Panc1 (cell line): ENCODE measurements around the gene RPRD1B. TPM values are rescaled to one million over a fixed set of nuclear protein-coding genes. Genes with fewer than 3 reads are reported as not detected.

Experiments used
- ATAC-seq: fragments of 200-7000 bp; cut with Tn5 transposase; 2 replicates; pipeline ENCODE4 v1.9.1; 2020; ENCODE audit warnings: mild to moderate bottlenecking, moderate library complexity
- BruUV-seq: library from RNA; stranded (reverse); fragments of 400-500 nt; replicated peaks from 2 replicates; lab custom pipeline; 2021; lab: Mats Ljungman, UMichigan
- CTCF ChIA-PET: fragments of 300-600 bp; sonication (Branson Sonifier 250); formaldehyde crosslinking; loops from one replicate; lab custom pipeline; 2022; ENCODE audit warnings: antibody characterized with exemption; lab: Charles Lee
- POLR2A ChIA-PET: fragments of 300-600 bp; sonication (Branson Sonifier 250); formaldehyde crosslinking; loops from one replicate; lab custom pipeline; 2022; ENCODE audit warnings: antibody characterized with exemption; lab: Charles Lee
- DNase-seq: peaks from one replicate; pipeline ENCODE4 v3.0.0-alpha.2; 2010; ENCODE audit warnings: low read depth, low spot score
- H3K27ac ChIP-seq: 2 replicates; pipeline ENCODE4 v1.5.1; 2011; ENCODE audit warnings: mild to moderate bottlenecking, low read length, inconsistent platforms
- H3K27me3 ChIP-seq: fragments of 200-500 bp; sonication (Bioruptor generic); 2 replicates; pipeline ENCODE4 v1.6.0; 2014; ENCODE audit warnings: low read length, inconsistent platforms; ENCODE audit not compliant: control insufficient read depth, insufficient read depth
- H3K36me3 ChIP-seq: fragments of 200-500 bp; sonication (Bioruptor generic); 2 replicates; pipeline ENCODE4 v1.5.1; 2014; ENCODE audit warnings: inconsistent platforms, mild to moderate bottlenecking, low read length, moderate library complexity; ENCODE audit not compliant: control insufficient read depth, insufficient read depth
- H3K4me1 ChIP-seq: 2 replicates; pipeline ENCODE4 v1.5.1; 2011; ENCODE audit warnings: inconsistent platforms, mild to moderate bottlenecking, low read length, moderate library complexity; ENCODE audit not compliant: control insufficient read depth, insufficient read depth
- H3K4me3 ChIP-seq, 2 experiments: 2 replicates each; pipeline ENCODE4 v1.5.1; 2011 to 2012; ENCODE audit warnings: low read depth in 2 of 2, low read length in 2 of 2, mild to moderate bottlenecking in 2 of 2, inconsistent platforms in 1 of 2, moderate library complexity in 1 of 2
- H3K9me3 ChIP-seq: fragments of 200-500 bp; sonication (Bioruptor generic); 2 replicates; pipeline ENCODE4 v1.5.1; 2014; ENCODE audit warnings: low read depth, mild to moderate bottlenecking, inconsistent platforms, low read length, moderate library complexity; ENCODE audit not compliant: control insufficient read depth, insufficient read depth
- CTCF ChIP-seq: fragments of 450-650 bp; IDR thresholded peaks from 2 replicates; pipeline ENCODE4 v1.5.1; 2017; ENCODE audit warnings: mild to moderate bottlenecking
- POLR2AphosphoS5 ChIP-seq: IDR thresholded peaks from 2 replicates; pipeline ENCODE4 v1.6.1; 2012; ENCODE audit warnings: mild to moderate bottlenecking, low read depth, low read length, moderate library complexity
- SIN3A ChIP-seq: IDR thresholded peaks from 2 replicates; pipeline ENCODE4 v1.6.1; 2012; ENCODE audit warnings: low read depth, mild to moderate bottlenecking, low read length, moderate library complexity, borderline replicate concordance; ENCODE audit not compliant: insufficient read depth
- TCF7L2 ChIP-seq: IDR thresholded peaks from 2 replicates; pipeline ENCODE4 v1.6.1; 2011; ENCODE audit warnings: mild to moderate bottlenecking, low read depth, low read length, inconsistent platforms
- in situ Hi-C: cut with HindIII; loops from 2 replicates; pipeline ENCODE4 v1.10.0; 2016; ENCODE audit warnings: low sequenced_read_pairs, low pct_unique_long_range_greater_than_20kb
- intact Hi-C: fragments of 100-400 bp; cut with micrococcal nuclease; formaldehyde crosslinking; loops from one replicate; pipeline ENCODE4 v1.10.0; 2022; ENCODE audit not compliant: unreplicated experiment
- total RNA-seq: library from RNA; stranded (reverse); gene quantifications from one replicate; pipeline ENCODE4 v1.2.1, GENCODE V29; 2021; ENCODE audit not compliant: unreplicated experiment
- TF ChIP-seq, protein P1 (sequence below), 2 experiments: IDR thresholded peaks; 2 replicates each; pipeline ENCODE4 v1.6.1; 2011 to 2012; ENCODE audit warnings: low read depth in 2 of 2, control low read depth in 1 of 2, low read length in 1 of 2, mild to moderate bottlenecking in 1 of 2, moderate library complexity in 1 of 2; ENCODE audit not compliant: insufficient read depth in 1 of 2

Gene RPRD1B
- total RNA-seq, 1 experiment from 2014 or later: 33.6 TPM

DNA sequence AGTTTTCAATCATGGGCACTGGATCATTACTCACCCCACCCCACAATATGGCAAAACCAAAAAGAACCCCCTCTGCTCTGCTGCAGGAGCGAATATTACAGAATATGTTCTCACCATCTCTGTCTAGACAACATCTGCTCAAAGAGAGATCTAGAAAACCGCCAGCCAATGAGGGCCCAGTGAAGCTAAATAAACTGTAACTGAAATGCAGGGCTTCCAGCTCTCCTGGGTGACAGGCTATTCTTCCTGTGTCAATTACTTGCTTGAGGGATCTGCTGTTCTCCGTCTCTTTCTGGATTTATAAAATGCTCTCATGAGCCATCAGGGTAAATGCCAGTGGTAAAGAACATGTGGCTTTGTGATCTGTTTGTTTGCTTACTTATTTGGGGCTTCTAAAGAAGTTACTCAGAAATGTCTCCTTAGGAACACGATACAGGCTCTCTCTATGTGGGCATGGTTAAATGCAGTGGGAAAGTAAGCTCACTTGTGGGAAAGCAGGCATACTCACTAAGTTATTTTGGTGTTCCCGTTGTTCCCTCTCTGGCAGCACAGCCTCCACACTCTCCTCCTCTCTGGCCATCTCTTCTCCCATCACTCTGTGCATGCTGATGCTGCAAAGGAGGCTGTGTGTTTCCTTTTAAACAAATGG, 45.1 kb upstream of the RPRD1B start:
- H3K27ac ChIP-seq: no peak overlapping the region

GRCh38 chr20:37989601-37990295, 43.8 kb upstream of the RPRD1B start:
- no peaks in the 10 kb centered on the region; the same call in 1 of the 2 replicates for H3K36me3 ChIP-seq
- ATAC-seq (no peak), DNase-seq (no peak)
- BruUV-seq: no TSS peak
- H3K27ac ChIP-seq: no peak overlapping the region
- H3K27me3 ChIP-seq: no peaks in the 10 kb centered on the region
- in situ Hi-C loops: no loop called here
- no peak overlapping the region for H3K4me3 ChIP-seq
- ChIA-PET POLR2A (no interaction called here), CTCF (no interaction called here)
- intact Hi-C loops: loop anchor here (5.0 kb wide), 3 partner anchors 72 to 417 kb away; partner anchors contain the start of gene VSTM2L
- TF ChIP-seq, protein P1, sequence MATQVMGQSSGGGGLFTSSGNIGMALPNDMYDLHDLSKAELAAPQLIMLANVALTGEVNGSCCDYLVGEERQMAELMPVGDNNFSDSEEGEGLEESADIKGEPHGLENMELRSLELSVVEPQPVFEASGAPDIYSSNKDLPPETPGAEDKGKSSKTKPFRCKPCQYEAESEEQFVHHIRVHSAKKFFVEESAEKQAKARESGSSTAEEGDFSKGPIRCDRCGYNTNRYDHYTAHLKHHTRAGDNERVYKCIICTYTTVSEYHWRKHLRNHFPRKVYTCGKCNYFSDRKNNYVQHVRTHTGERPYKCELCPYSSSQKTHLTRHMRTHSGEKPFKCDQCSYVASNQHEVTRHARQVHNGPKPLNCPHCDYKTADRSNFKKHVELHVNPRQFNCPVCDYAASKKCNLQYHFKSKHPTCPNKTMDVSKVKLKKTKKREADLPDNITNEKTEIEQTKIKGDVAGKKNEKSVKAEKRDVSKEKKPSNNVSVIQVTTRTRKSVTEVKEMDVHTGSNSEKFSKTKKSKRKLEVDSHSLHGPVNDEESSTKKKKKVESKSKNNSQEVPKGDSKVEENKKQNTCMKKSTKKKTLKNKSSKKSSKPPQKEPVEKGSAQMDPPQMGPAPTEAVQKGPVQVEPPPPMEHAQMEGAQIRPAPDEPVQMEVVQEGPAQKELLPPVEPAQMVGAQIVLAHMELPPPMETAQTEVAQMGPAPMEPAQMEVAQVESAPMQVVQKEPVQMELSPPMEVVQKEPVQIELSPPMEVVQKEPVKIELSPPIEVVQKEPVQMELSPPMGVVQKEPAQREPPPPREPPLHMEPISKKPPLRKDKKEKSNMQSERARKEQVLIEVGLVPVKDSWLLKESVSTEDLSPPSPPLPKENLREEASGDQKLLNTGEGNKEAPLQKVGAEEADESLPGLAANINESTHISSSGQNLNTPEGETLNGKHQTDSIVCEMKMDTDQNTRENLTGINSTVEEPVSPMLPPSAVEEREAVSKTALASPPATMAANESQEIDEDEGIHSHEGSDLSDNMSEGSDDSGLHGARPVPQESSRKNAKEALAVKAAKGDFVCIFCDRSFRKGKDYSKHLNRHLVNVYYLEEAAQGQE (IDR thresholded peaks at IDR 0.05; ENCODE audit: insufficient read depth in 1 of 2, low read depth in 2 of 2, low read length in 1 of 2): no peak
- TF ChIP-seq TCF7L2 (no peak), SIN3A (no peak), POLR2AphosphoS5 (no peak), CTCF (no peak)
- H3K9me3 ChIP-seq: no peaks in the 10 kb centered on the region
- H3K4me1 ChIP-seq: no peaks in the 10 kb centered on the region

More for the DNA sequence above, 45.1 kb upstream of the RPRD1B start:
- H3K9me3 ChIP-seq: no peaks in the 10 kb centered on the region
- POLR2A ChIA-PET: no interaction called here
- no peaks in the 10 kb centered on the region for H3K4me1 ChIP-seq
- no TSS peak for BruUV-seq
- ATAC-seq: no peak
- in situ Hi-C loops: no loop called here
- intact Hi-C loops: no loop called here
- no peak overlapping the region for H3K4me3 ChIP-seq
- H3K27me3 ChIP-seq: no peaks in the 10 kb centered on the region
- TF ChIP-seq CTCF (no peak), SIN3A (no peak), POLR2AphosphoS5 (no peak), TCF7L2 (no peak)
- TF ChIP-seq, protein P1 (IDR thresholded peaks at IDR 0.05; ENCODE audit: insufficient read depth in 1 of 2, low read depth in 2 of 2, low read length in 1 of 2): no peak
- no peak for DNase-seq
- H3K36me3 ChIP-seq: no peaks in the 10 kb centered on the region
- CTCF ChIA-PET: no interaction called here
